SHP77 treated with DMSO at 0.1 percent for 48 hours (cell line): ENCODE measurements around the gene INSC.

Source experiments
- DNase-seq: peaks from one replicate; lab custom pipeline; 2025; lab: John Stamatoyannopoulos, UW

Gene INSC

GRCh38 chr11:15108592-15109130, 6.1 kb upstream of the INSC start:
- DNase-seq, result no peak

GRCh38 chr11:15109602-15110001, 5.1 kb upstream of the INSC start:
- no peak for DNase-seq

- DNase-seq, result no peak
These were observed 3.5 kb upstream of the INSC start for GRCh38 chr11:15111215-15111614.

- no peak for DNase-seq
These were observed 2.6 kb upstream of the INSC start for GRCh38 chr11:15112131-15112541.

GRCh38 chr11:15113381-15113780, 1.3 kb upstream of the INSC start:
- no peak for DNase-seq

GRCh38 chr11:15115686-15116085, 963 bp downstream of the INSC start:
- DNase-seq, result no peak

- DNase-seq, result no peak
These were observed 3.0 kb downstream of the INSC start for GRCh38 chr11:15117751-15118150.

- no peak for DNase-seq
These were observed 3.7 kb downstream of the INSC start for GRCh38 chr11:15118431-15118830.

- no peak for DNase-seq
These were observed 4.6 kb downstream of the INSC start for GRCh38 chr11:15119352-15119751.

- no peak for DNase-seq
These were observed 5.1 kb downstream of the INSC start for GRCh38 chr11:15119826-15120225.

GRCh38 chr11:15123849-15124248, 9.1 kb downstream of the INSC start:
- DNase-seq, result no peak

GRCh38 chr11:15124528-15124927, 9.8 kb downstream of the INSC start:
- DNase-seq, result no peak

- DNase-seq, result no peak
These were observed 12.6 kb downstream of the INSC start for GRCh38 chr11:15127341-15127740.

- DNase-seq, result no peak
These were observed 13.9 kb downstream of the INSC start for GRCh38 chr11:15128621-15129020.

GRCh38 chr11:15136166-15136565, 21.4 kb downstream of the INSC start:
- no peak for DNase-seq

- no peak for DNase-seq
These were observed 24.5 kb downstream of the INSC start for GRCh38 chr11:15139096-15139770.

- no peak for DNase-seq
These were observed 25.4 kb downstream of the INSC start for GRCh38 chr11:15139958-15140659.

GRCh38 chr11:15141381-15141780, 26.7 kb downstream of the INSC start:
- DNase-seq, result no peak

GRCh38 chr11:15142838-15143237, 28.1 kb downstream of the INSC start:
- DNase-seq, result no peak

GRCh38 chr11:15143855-15144254, 29.1 kb downstream of the INSC start:
- no peak for DNase-seq

GRCh38 chr11:15144347-15144746, 29.6 kb downstream of the INSC start:
- no peak for DNase-seq

GRCh38 chr11:15145151-15145550, 30.4 kb downstream of the INSC start:
- DNase-seq, result no peak

GRCh38 chr11:15145615-15146014, 30.9 kb downstream of the INSC start:
- DNase-seq, result no peak
